Fibroblast of lung (primary cell): Measurements from ENCODE around the gene C12orf76. TPM values are rescaled to one million over a fixed set of nuclear protein-coding genes. Genes with fewer than 3 reads are reported as not detected.
"Not testable (repeated sequence)": the region's sequence is repeated elsewhere in the genome, so short reads cannot be mapped to it uniquely, and the experiment has no call there.

ENCODE experiments used
- DNase-seq, 2 donors: peaks; one replicate each; pipeline versions ENCODE4 v3.0.0 to v3.0.0-alpha.2; 2010; ENCODE audit warnings: low read depth in 2 of 2
- H2AFZ ChIP-seq: 2 replicates; pipeline ENCODE4 v1.5.1; 2012; ENCODE audit warnings: low read length, control low read depth, inconsistent platforms
- H3K27ac ChIP-seq: 2 replicates; pipeline ENCODE4 v1.5.1; 2011; ENCODE audit warnings: low read length, control low read depth; ENCODE audit not compliant: insufficient read depth
- H3K27me3 ChIP-seq: 2 replicates; pipeline ENCODE4 v1.5.1; 2011; ENCODE audit warnings: mild to moderate bottlenecking, low read length; ENCODE audit not compliant: control insufficient read depth, insufficient read depth
- H3K36me3 ChIP-seq: 2 replicates; pipeline ENCODE4 v1.5.1; 2011; ENCODE audit warnings: low read length; ENCODE audit not compliant: control insufficient read depth, insufficient read depth
- H3K4me1 ChIP-seq: 2 replicates; pipeline ENCODE4 v1.5.1; 2011; ENCODE audit warnings: low read length; ENCODE audit not compliant: control insufficient read depth, insufficient read depth; ENCODE audit errors: extremely low read depth
- H3K4me2 ChIP-seq: 2 replicates; pipeline ENCODE4 v1.5.1; 2011; ENCODE audit warnings: low read length, control low read depth; ENCODE audit not compliant: insufficient read depth; ENCODE audit errors: extremely low read depth
- H3K4me3 ChIP-seq, 4 experiments: fragments of 200-600 bp in 1 of 4; sonication (generic) in 1 of 4; replicated peaks in 1 of 4; 2 replicates each; pipeline ENCODE4 v1.5.1; 2011 to 2016; ENCODE audit warnings: low read length in 4 of 4, low read depth in 3 of 4, mild to moderate bottlenecking in 3 of 4, control low read depth in 2 of 4, inconsistent platforms in 1 of 4, mixed read lengths in 1 of 4; ENCODE audit not compliant: insufficient read depth in 1 of 4; ENCODE audit errors: control extremely low read depth in 1 of 4
- H3K79me2 ChIP-seq: 2 replicates; pipeline ENCODE4 v1.5.1; 2012; ENCODE audit warnings: mild to moderate bottlenecking, low read length, inconsistent platforms; ENCODE audit not compliant: control insufficient read depth, insufficient read depth
- H3K9ac ChIP-seq: 2 replicates; pipeline ENCODE4 v1.5.1; 2011; ENCODE audit warnings: mild to moderate bottlenecking, low read length, control low read depth; ENCODE audit not compliant: insufficient read depth
- H3K9me3 ChIP-seq: 2 replicates; pipeline ENCODE4 v1.5.1; 2012; ENCODE audit warnings: low read depth, low read length; ENCODE audit not compliant: control insufficient read depth, insufficient read depth
- H4K20me1 ChIP-seq: 2 replicates; pipeline ENCODE4 v1.5.1; 2011; ENCODE audit warnings: low read length; ENCODE audit not compliant: control insufficient read depth, insufficient read depth; ENCODE audit errors: extremely low read depth
- EZH2 ChIP-seq: IDR thresholded peaks from 2 replicates; pipeline ENCODE4 v1.5.1; 2012; ENCODE audit warnings: low read length, control low read depth, mild to moderate bottlenecking; ENCODE audit errors: missing control alignments
- polyA plus RNA-seq, 2 donors: library from polyadenylated mRNA; depleted of rRNA in 1 of 2; stranded (reverse) in 1 of 2; unstranded in 1 of 2; fragments of >200 nt; gene quantifications; 2 replicates each; pipeline ENCODE4 v1.2.1, GENCODE V29; 2011 to 2012; ENCODE audit warnings: missing spikeins in 1 of 2
- total RNA-seq: library from RNA; depleted of rRNA; stranded (reverse); fragments of >200 nt; gene quantifications from 2 replicates; pipeline ENCODE4 v1.2.1, GENCODE V29; 2014
- TF ChIP-seq, protein P1 (sequence below), 2 donors: IDR thresholded peaks in 1 of 2; conservative IDR thresholded peaks in 1 of 2; 1 replicate in 1 of 2; 2 replicates in 1 of 2; pipeline ENCODE4 v1.5.1; 2011 to 2012; ENCODE audit warnings: low read length in 2 of 2, control low read depth in 1 of 2, inconsistent platforms in 1 of 2, low read depth in 1 of 2, mild to moderate bottlenecking in 1 of 2

Gene C12orf76
- total and polyA plus RNA-seq, 2 donors (not counting 1 experiment from before 2014, with no cell fraction given) = 8.5 to 20.8 TPM

DNA sequence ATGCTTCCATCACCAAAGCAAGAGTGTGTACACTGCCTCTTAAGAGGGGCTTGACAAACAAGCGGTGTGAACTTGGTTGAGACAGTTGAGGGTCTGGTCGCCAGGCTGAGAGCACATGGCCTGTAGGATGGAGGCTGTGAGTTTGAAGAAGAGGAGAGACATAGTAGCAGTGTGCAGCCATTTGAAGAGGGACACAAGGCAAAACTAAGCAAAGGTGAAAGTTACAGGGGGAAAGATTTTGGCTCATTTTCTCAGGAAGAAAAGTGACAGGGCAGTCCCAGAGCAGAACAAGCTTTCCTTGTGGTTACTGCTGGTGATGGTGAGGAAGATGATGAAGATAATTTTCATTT, 11.3 kb upstream of the C12orf76 start:
- DNase-seq = no peak

DNA sequence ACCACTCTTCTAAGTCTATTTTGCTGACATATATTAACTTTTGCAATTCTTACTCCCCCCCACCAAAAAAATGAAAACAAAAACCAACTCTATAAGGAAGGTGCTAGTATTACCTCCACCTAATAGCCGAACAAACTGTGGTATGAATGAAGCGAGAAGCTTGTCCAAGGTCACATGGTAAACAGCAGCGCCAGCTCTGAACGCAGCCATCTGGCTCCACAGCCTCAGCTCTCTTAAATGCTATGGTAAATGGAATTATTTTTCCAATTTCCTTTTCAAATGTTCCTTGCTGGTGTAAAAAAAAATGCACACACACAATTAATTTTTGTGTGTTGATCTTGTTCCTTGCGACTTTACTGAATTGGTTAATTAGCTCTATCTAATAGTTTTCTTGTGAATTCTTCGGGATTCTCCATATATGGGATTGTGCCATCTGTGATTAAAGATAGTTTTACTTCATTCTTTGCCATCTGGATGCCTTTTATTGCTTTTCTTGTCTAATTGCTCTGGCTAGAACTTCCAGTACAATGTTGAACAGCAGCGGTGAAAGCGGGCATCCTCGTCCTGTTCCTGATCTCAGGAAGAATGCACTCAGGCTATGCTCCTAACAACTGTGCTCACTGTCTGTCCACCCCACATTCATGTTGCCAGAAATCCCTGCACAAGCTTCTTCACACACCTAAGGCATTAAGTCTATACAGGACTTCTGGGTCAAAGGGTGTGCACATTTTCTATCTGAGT, 10.7 kb upstream of the C12orf76 start:
- Histone ChIP-seq H3K4me2 (no peak overlapping the region), H2AFZ (no peak overlapping the region), H3K9ac (no peak overlapping the region), H3K27ac (no peak overlapping the region), H3K27me3 (no peaks in the 10 kb centered on the region), H3K4me1 (peaks cover 14% of the 10 kb centered on the region), H4K20me1 (no peaks in the 10 kb centered on the region), H3K36me3 (no peaks in the 10 kb centered on the region), H3K79me2 (no peaks in the 10 kb centered on the region), H3K4me3 (no peak overlapping the region), H3K9me3 (no peaks in the 10 kb centered on the region)
- no peak for DNase-seq
- no peak for TF ChIP-seq EZH2
- TF ChIP-seq, protein P1, sequence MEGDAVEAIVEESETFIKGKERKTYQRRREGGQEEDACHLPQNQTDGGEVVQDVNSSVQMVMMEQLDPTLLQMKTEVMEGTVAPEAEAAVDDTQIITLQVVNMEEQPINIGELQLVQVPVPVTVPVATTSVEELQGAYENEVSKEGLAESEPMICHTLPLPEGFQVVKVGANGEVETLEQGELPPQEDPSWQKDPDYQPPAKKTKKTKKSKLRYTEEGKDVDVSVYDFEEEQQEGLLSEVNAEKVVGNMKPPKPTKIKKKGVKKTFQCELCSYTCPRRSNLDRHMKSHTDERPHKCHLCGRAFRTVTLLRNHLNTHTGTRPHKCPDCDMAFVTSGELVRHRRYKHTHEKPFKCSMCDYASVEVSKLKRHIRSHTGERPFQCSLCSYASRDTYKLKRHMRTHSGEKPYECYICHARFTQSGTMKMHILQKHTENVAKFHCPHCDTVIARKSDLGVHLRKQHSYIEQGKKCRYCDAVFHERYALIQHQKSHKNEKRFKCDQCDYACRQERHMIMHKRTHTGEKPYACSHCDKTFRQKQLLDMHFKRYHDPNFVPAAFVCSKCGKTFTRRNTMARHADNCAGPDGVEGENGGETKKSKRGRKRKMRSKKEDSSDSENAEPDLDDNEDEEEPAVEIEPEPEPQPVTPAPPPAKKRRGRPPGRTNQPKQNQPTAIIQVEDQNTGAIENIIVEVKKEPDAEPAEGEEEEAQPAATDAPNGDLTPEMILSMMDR (conservative IDR thresholded peaks at IDR 0.05 in 1 of 2, IDR thresholded peaks at IDR 0.05 in 1 of 2; ENCODE audit: low read depth in 1 of 2, low read length in 2 of 2) = no peak

More for the DNA sequence above, 11.3 kb upstream of the C12orf76 start:
- TF ChIP-seq, protein P1 (conservative IDR thresholded peaks at IDR 0.05 in 1 of 2, IDR thresholded peaks at IDR 0.05 in 1 of 2; ENCODE audit: low read depth in 1 of 2, low read length in 2 of 2) = no peak
- TF ChIP-seq EZH2 = no peak
- peaks cover 14% of the 10 kb centered on the region for H3K4me1 ChIP-seq
- H3K9ac ChIP-seq = no peak overlapping the region
- H4K20me1 ChIP-seq = no peaks in the 10 kb centered on the region
- H3K36me3 ChIP-seq = no peaks in the 10 kb centered on the region
- H3K4me3 ChIP-seq = no peak overlapping the region
- H3K4me2 ChIP-seq = no peak overlapping the region
- no peak overlapping the region for H3K27ac ChIP-seq
- no peaks in the 10 kb centered on the region for H3K27me3 ChIP-seq
- no peaks in the 10 kb centered on the region for H3K9me3 ChIP-seq
- H3K79me2 ChIP-seq = no peaks in the 10 kb centered on the region
- no peak overlapping the region for H2AFZ ChIP-seq

DNA sequence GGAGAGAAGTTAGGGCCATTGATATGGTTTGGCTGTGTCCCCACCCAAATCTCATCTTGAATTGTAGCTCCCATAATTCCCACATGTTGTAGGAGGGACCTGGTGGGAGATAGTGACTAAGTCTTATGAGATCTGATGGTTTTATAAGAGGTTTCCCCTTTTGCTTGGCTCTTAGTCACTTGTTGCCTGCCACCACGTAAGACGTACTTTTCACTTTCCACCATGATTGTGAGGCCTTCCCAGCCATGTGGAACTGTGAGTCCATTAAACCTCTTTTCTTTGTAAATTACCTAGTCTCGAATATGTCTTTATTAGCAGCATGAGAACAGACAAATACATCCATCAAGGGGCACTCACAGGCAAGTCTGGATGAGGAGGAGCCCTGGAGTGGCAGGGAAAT, 8.3 kb upstream of the C12orf76 start:
- H3K27ac ChIP-seq, H2AFZ ChIP-seq, H4K20me1 ChIP-seq, H3K4me3 ChIP-seq, H3K9me3 ChIP-seq, H3K4me2 ChIP-seq, H3K27me3 ChIP-seq, H3K36me3 ChIP-seq, H3K9ac ChIP-seq, H3K79me2 ChIP-seq: not testable (repeated sequence)
- peak in 1 of 2 donors; percentile 44 for DNase-seq
- H3K4me1 ChIP-seq = peaks cover 14% of the 10 kb centered on the region

DNA sequence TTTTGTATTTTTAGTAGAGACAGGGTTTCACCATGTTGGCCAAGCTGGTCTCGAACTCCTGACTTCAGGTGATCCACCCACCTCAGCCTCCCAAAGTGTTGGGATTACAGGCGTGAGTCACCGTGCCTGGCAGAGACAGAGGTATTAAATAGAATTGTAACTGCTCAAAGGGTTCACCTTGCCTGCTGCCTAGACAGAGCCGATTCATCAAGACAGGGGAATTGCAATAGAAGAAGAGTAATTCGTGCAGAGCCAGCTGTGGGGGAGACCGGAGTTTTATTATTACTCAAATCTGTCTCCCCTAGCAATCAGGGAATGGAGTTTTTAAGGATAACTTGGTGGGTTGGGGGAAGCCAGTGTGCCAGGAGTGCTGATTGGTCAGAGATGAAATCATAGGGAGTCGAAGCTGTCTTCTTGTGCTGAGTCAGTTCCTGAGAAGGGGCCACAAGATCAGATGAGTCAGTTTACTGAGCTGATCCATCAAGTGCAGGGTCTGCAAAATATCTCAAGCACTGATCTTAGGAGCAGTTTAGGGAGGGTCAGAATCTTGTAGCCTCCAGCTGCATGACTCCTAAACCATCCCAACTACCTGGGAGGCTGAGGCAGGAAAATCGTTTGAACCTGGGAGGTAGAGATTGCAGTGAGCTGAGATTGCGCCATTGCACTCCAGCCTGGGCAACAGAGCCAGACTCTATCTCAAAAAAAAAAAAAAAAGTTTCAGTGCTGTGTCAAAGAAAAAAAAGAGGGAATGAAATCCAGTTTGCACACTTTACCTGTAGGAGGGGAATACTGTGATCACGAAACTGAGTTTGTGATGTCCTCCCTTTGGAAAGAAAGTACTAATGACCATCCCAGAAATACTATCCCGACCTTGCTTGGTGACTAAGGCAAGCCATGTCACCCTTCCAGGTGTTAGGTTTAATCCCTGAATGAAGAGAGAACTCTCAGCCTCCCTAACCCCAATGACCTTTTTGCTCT, 7.3 kb upstream of the C12orf76 start:
- not testable (repeated sequence) for H3K9me3 ChIP-seq, H3K4me3 ChIP-seq, H2AFZ ChIP-seq, H3K4me2 ChIP-seq, H3K79me2 ChIP-seq, H4K20me1 ChIP-seq, H3K9ac ChIP-seq, H3K36me3 ChIP-seq, H3K27me3 ChIP-seq
- peak; percentile 92 to 97 for DNase-seq
- H3K4me1 ChIP-seq = peaks cover 14% of the 10 kb centered on the region
- H3K27ac ChIP-seq = peak overlapping the region; percentile 59
